ENCODE data around the gene CRB3. TPM values are rescaled to one million over a fixed set of nuclear protein-coding genes. Genes with fewer than 3 reads are reported as not detected.

CRB3 gene
- total RNA-seq, 2 experiments from 2014 or later = 1.2 to 2.9 TPM

DNA sequence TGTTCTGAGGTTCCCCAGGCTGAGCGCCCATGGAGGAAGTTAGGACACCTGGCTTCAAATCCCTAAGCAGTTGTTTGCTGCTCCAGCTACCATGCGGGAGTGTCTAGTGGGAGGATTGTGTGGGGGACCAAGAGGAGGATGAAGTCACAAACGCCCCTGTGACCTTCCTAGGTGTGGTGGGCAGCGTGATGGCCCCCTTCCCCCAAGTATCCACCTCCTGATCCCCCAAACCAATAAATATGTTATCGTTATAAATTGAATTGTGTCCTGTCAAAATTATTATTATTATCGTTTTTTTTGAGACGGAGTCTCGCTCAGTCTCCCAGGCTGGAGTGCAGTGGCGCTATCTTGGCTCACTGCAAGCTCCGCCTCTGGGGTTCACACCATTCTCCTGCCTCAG is 30.4 kb upstream of the CRB3 start, which contains the start of gene SLC25A41:
Gene SLC25A41 (minus strand): TSS at position 101 of the 400 bp plus-strand sequence. CDS start 70 bp downstream, at position 31.
- intact Hi-C loops (cut with micrococcal nuclease; ENCODE audit: unreplicated experiment) = no loop called here
- no peaks in the 10 kb centered on the region for H3K79me2 ChIP-seq (ENCODE audit: insufficient read depth, low read depth, low read length)
- no peaks in the 10 kb centered on the region for H3K4me1 ChIP-seq (ENCODE audit: insufficient read depth, low read length, poor library complexity, severe bottlenecking)
- H3K36me3 ChIP-seq (ENCODE audit: insufficient read depth, low read length) = no peaks in the 10 kb centered on the region
- BruUV-seq (replicated peaks) = no TSS peak
- TF ChIP-seq EZH2phosphoT487 (IDR thresholded peaks at IDR 0.05; ENCODE audit: borderline replicate concordance, low read depth, low read length) (no peak), CTCF (conservative IDR thresholded peaks at IDR 0.05; ENCODE audit: low read length) (no peak)
- no peak for DNase-seq (ENCODE audit: low spot score)
- CTCF ChIA-PET (ENCODE audit: unreplicated experiment) = no interaction called here
- no peaks in the 10 kb centered on the region for H4K20me1 ChIP-seq (ENCODE audit: insufficient read depth, low read length)
- H2AFZ ChIP-seq (ENCODE audit: low read length) = no peak within 1 kb of the TSS
- H3K27ac ChIP-seq (ENCODE audit: low read depth, low read length, poor library complexity, severe bottlenecking) = no peak within 1 kb of the TSS
- no peaks in the 10 kb centered on the region for H3K9me2 ChIP-seq (ENCODE audit: insufficient read depth, low read length)
- H3K4me2 ChIP-seq (ENCODE audit: low read length) = no peak within 1 kb of the TSS
- H3K4me3 ChIP-seq (ENCODE audit: low read depth, low read length, poor library complexity, severe bottlenecking) = no peak within 1 kb of the TSS
- POLR2A ChIA-PET = interaction anchor here (1.1 kb wide), 1 partner anchor 8 kb away, joined by 3 read pairs; no protein-coding TSS in a partner anchor
- H3K9me3 ChIP-seq (ENCODE audit: low read length) = no peaks in the 10 kb centered on the region

DNA sequence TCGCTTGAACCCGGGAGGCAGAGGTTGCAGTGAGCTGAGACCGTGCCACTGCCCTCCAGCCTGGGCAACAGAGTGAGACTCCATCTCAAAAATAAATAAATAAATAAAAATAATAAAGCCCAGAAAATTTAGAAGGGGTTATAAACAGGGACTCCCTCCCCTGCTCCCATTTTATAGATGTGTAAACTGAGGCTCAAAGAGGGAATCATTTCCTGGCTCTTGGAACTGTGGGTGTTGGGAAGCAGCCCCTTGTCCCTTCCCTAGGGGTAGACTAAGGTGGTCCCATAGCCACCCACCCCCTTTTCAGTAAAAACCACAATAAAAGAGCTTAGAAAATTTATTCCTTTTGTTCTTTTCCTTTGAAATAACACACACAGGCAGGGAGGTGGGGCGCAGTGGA is 24.3 kb upstream of the CRB3 start:
- H3K9me2 ChIP-seq (ENCODE audit: insufficient read depth, low read length) = no peaks in the 10 kb centered on the region
- H3K27ac ChIP-seq (ENCODE audit: low read depth, low read length, poor library complexity, severe bottlenecking) = no peak overlapping the region
- no peaks in the 10 kb centered on the region for H3K4me1 ChIP-seq (ENCODE audit: insufficient read depth, low read length, poor library complexity, severe bottlenecking)
- H3K36me3 ChIP-seq (ENCODE audit: insufficient read depth, low read length) = peaks cover 11% of the 10 kb centered on the region
- intact Hi-C loops (cut with micrococcal nuclease; ENCODE audit: unreplicated experiment) = no loop called here
- H3K4me2 ChIP-seq (ENCODE audit: low read length) = no peak overlapping the region
- no peaks in the 10 kb centered on the region for H3K9me3 ChIP-seq (ENCODE audit: low read length)
- POLR2A ChIA-PET = no interaction called here
- no peak overlapping the region for H3K4me3 ChIP-seq (ENCODE audit: low read depth, low read length, poor library complexity, severe bottlenecking)
- TF ChIP-seq CTCF (conservative IDR thresholded peaks at IDR 0.05; ENCODE audit: low read length) (no peak), EZH2phosphoT487 (IDR thresholded peaks at IDR 0.05; ENCODE audit: borderline replicate concordance, low read depth, low read length) (no peak)
- CTCF ChIA-PET (ENCODE audit: unreplicated experiment) = no interaction called here
- no peak for DNase-seq (ENCODE audit: low spot score)
- no TSS peak for BruUV-seq (replicated peaks)
- H4K20me1 ChIP-seq (ENCODE audit: insufficient read depth, low read length) = no peaks in the 10 kb centered on the region
- H2AFZ ChIP-seq (ENCODE audit: low read length) = no peak overlapping the region
- H3K79me2 ChIP-seq (ENCODE audit: insufficient read depth, low read depth, low read length) = no peaks in the 10 kb centered on the region

DNA sequence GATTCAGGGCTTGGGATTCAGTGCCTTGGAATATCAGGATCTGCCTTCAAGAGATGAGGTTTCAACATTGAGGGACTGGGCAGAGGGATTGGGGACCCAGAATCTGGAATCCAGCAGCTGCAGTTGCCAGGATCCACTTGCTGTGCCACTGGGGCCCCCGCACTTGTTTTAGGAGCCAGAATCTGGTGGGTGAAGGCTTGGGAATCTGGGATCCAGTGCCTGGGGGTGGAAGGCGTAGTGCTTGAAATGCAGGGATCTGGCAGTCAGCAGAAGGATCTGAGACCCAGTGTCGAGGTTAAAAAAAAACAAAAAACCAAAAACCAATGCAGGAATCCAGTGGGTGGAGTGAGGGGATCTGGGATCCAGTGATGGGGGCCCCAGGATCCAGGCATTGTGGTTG is 23.2 kb upstream of the CRB3 start:
- no peaks in the 10 kb centered on the region for H3K9me2 ChIP-seq (ENCODE audit: insufficient read depth, low read length)
- H3K36me3 ChIP-seq (ENCODE audit: insufficient read depth, low read length) = peaks cover 22% of the 10 kb centered on the region
- DNase-seq (ENCODE audit: low spot score) = no peak
- intact Hi-C loops (cut with micrococcal nuclease; ENCODE audit: unreplicated experiment) = no loop called here
- H3K79me2 ChIP-seq (ENCODE audit: insufficient read depth, low read depth, low read length) = no peaks in the 10 kb centered on the region
- no peaks in the 10 kb centered on the region for H3K9me3 ChIP-seq (ENCODE audit: low read length)
- no TSS peak for BruUV-seq (replicated peaks)
- ChIA-PET CTCF (ENCODE audit: unreplicated experiment) (no interaction called here), POLR2A (no interaction called here)
- H3K4me1 ChIP-seq (ENCODE audit: insufficient read depth, low read length, poor library complexity, severe bottlenecking) = no peaks in the 10 kb centered on the region
- H3K27ac ChIP-seq (ENCODE audit: low read depth, low read length, poor library complexity, severe bottlenecking) = no peak overlapping the region
- H2AFZ ChIP-seq (ENCODE audit: low read length) = no peak overlapping the region
- no peak overlapping the region for H3K4me2 ChIP-seq (ENCODE audit: low read length)
- H4K20me1 ChIP-seq (ENCODE audit: insufficient read depth, low read length) = no peaks in the 10 kb centered on the region
- no peak for TF ChIP-seq EZH2phosphoT487 (IDR thresholded peaks at IDR 0.05; ENCODE audit: borderline replicate concordance, low read depth, low read length)
- TF ChIP-seq CTCF (conservative IDR thresholded peaks at IDR 0.05; ENCODE audit: low read length) = no peak
- H3K4me3 ChIP-seq (ENCODE audit: low read depth, low read length, poor library complexity, severe bottlenecking) = no peak overlapping the region

Data from OCI-LY7 (cell line).